ENCODE results near the gene PALM2AKAP2. TPM values are rescaled to one million over a fixed set of nuclear protein-coding genes. Genes with fewer than 3 reads are reported as not detected.

PALM2AKAP2 gene
- total and polyA plus RNA-seq, 2 experiments from 2014 or later = 2.5 to 7.9 TPM

GRCh38 chr9:109797006-109797405 lies 17.0 kb downstream of the PALM2AKAP2 start:
- H3K9me2 ChIP-seq (ENCODE audit: insufficient read depth) = no peaks in the 10 kb centered on the region
- Mint-ChIP-seq H3K27ac (no peak overlapping the region), H3K36me3 (ENCODE audit: low read depth) (no peaks in the 10 kb centered on the region), H3K27me3 (ENCODE audit: insufficient read depth, low read depth, poor library complexity) (peaks cover 2% of the 10 kb centered on the region), H3K9me3 (no peaks in the 10 kb centered on the region), H3K4me3 (no peak overlapping the region), H3K4me1 (no peaks in the 10 kb centered on the region)
- no peaks in the 10 kb centered on the region for H3F3A ChIP-seq (replicated peaks; ENCODE audit: low read depth)
- no peaks in the 10 kb centered on the region for H3K4me1 ChIP-seq (ENCODE audit: insufficient read depth)
- H3K4me3 ChIP-seq = no peak overlapping the region
- H3K27ac ChIP-seq (ENCODE audit: low read depth) = no peak overlapping the region
- H4K20me1 ChIP-seq (replicated peaks; ENCODE audit: insufficient read depth) = no peaks in the 10 kb centered on the region; the same call in 1 of the 2 replicates
- ATAC-seq = no peak
- no peaks in the 10 kb centered on the region for H3K36me3 ChIP-seq (ENCODE audit: insufficient read depth)
- no peak for DNase-seq (ENCODE audit: low spot score)
- peaks cover 22% of the 10 kb centered on the region for H3K79me2 ChIP-seq (replicated peaks; ENCODE audit: insufficient read depth)
- no peaks in the 10 kb centered on the region for H3K27me3 ChIP-seq (ENCODE audit: insufficient read depth)
- H3K4me2 ChIP-seq = no peak overlapping the region
- no peak overlapping the region for H2AFZ ChIP-seq
- TF ChIP-seq CREB1 (CRISPR knock-in tag; IDR thresholded peaks at IDR 0.05; ENCODE audit: low read depth) = no peak
- no peak for TF ChIP-seq EZH2 (IDR thresholded peaks at IDR 0.05; ENCODE audit: low read depth, unreplicated experiment)
- no peak for TF ChIP-seq JUNB (IDR thresholded peaks at IDR 0.05; ENCODE audit: unreplicated experiment)
- no peak for TF ChIP-seq ETS1 (IDR thresholded peaks at IDR 0.05)
- TF ChIP-seq ZNF331 (CRISPR knock-in tag; IDR thresholded peaks at IDR 0.05; ENCODE audit: low read depth) = no peak
- no peak for TF ChIP-seq STAT1 (IDR thresholded peaks at IDR 0.05; ENCODE audit: unreplicated experiment)
- TF ChIP-seq POLR2AphosphoS5 (IDR thresholded peaks at IDR 0.05; ENCODE audit: low read depth) = no peak
- no peak for TF ChIP-seq CTCF (conservative IDR thresholded peaks at IDR 0.05; ENCODE audit: low read depth in 2 of 2)
- no peak for TF ChIP-seq EZH2phosphoT487 (IDR thresholded peaks at IDR 0.05; ENCODE audit: unreplicated experiment)
- no peak for TF ChIP-seq NANOG (IDR thresholded peaks at IDR 0.05; ENCODE audit: borderline replicate concordance)
- no peak for TF ChIP-seq ZNF462 (CRISPR knock-in tag; IDR thresholded peaks at IDR 0.05)

Data from GM23338 (cell line).